T-helper 1 cell treated with Interleukin-12 subunit alpha and Interleukin-12 subunit beta and Interleukin-4 antibody, amounts not matched to agents 30 μg/mL and 1 μg/mL, for 36 hours (primary cell): ENCODE data around the gene FUBP3.
"Not testable (repeated sequence)": the region's sequence is repeated elsewhere in the genome, so short reads cannot be mapped to it uniquely, and the experiment has no call there.

Experiments
- H3K27ac Mint-ChIP-seq: one replicate; pipeline ENCODE4 v1.8.0; 2021; ENCODE audit warnings: mild to moderate bottlenecking, mixed read lengths
- H3K27me3 Mint-ChIP-seq: one replicate; pipeline ENCODE4 v1.8.0; 2021; ENCODE audit warnings: low read depth, mixed read lengths
- H3K36me3 Mint-ChIP-seq: one replicate; pipeline ENCODE4 v1.8.0; 2021; ENCODE audit warnings: low read depth, mixed read lengths
- H3K4me1 Mint-ChIP-seq: one replicate; pipeline ENCODE4 v1.8.0; 2021; ENCODE audit warnings: low read depth, mixed read lengths
- H3K4me3 Mint-ChIP-seq: one replicate; pipeline ENCODE4 v1.8.0; 2021; ENCODE audit warnings: mild to moderate bottlenecking, moderate library complexity, mixed read lengths
- H3K9me3 Mint-ChIP-seq: one replicate; pipeline ENCODE4 v1.8.0; 2021; ENCODE audit warnings: mixed read lengths

Gene FUBP3

GRCh38 chr9:130680836-130681768, 101.7 kb downstream of the FUBP3 start:
- Mint-ChIP-seq H3K27me3 (peaks cover 34% of the 10 kb centered on the region), H3K9me3 (peaks cover 4% of the 10 kb centered on the region), H3K4me1 (peaks cover 4% of the 10 kb centered on the region), H3K36me3 (peaks cover 2% of the 10 kb centered on the region), H3K27ac (no peak overlapping the region), H3K4me3 (peak overlapping the region; percentile 31)

GRCh38 chr9:130681769-130682420, 102.5 kb downstream of the FUBP3 start:
- Mint-ChIP-seq H3K9me3 (peaks cover 4% of the 10 kb centered on the region), H3K27ac (peak overlapping the region; percentile 26), H3K4me3 (peak overlapping the region; percentile 92), H3K27me3 (peaks cover 34% of the 10 kb centered on the region), H3K4me1 (peaks cover 4% of the 10 kb centered on the region), H3K36me3 (peaks cover 2% of the 10 kb centered on the region)

- H3K27me3 Mint-ChIP-seq, result peaks cover 34% of the 10 kb centered on the region
- H3K4me3 Mint-ChIP-seq, result peak overlapping the region; percentile 92
- peaks cover 4% of the 10 kb centered on the region for H3K9me3 Mint-ChIP-seq
- H3K36me3 Mint-ChIP-seq, result peaks cover 2% of the 10 kb centered on the region
- peaks cover 6% of the 10 kb centered on the region for H3K4me1 Mint-ChIP-seq
- H3K27ac Mint-ChIP-seq, result peak overlapping the region; percentile 26
Observed at GRCh38 chr9:130682421-130683121, 103.2 kb downstream of the FUBP3 start.

- Mint-ChIP-seq H3K4me3 (no peak overlapping the region), H3K4me1 (peaks cover 16% of the 10 kb centered on the region), H3K36me3 (peaks cover 2% of the 10 kb centered on the region), H3K27me3 (peaks cover 20% of the 10 kb centered on the region), H3K9me3 (peaks cover 4% of the 10 kb centered on the region), H3K27ac (no peak overlapping the region)
Observed at GRCh38 chr9:130685104-130685503, 105.7 kb downstream of the FUBP3 start.

GRCh38 chr9:130685945-130686344, 106.6 kb downstream of the FUBP3 start:
- not testable (repeated sequence) for H3K36me3 Mint-ChIP-seq, H3K9me3 Mint-ChIP-seq, H3K4me3 Mint-ChIP-seq, H3K27ac Mint-ChIP-seq
- Mint-ChIP-seq H3K4me1 (peaks cover 22% of the 10 kb centered on the region), H3K27me3 (peaks cover 12% of the 10 kb centered on the region)

GRCh38 chr9:130687615-130688014, 108.2 kb downstream of the FUBP3 start:
- H3K4me1 Mint-ChIP-seq, result peaks cover 19% of the 10 kb centered on the region
- H3K4me3 Mint-ChIP-seq, result no peak overlapping the region
- H3K36me3 Mint-ChIP-seq, result no peaks in the 10 kb centered on the region
- H3K27ac Mint-ChIP-seq, result no peak overlapping the region
- H3K27me3 Mint-ChIP-seq, result peaks cover 8% of the 10 kb centered on the region
- H3K9me3 Mint-ChIP-seq, result peaks cover 4% of the 10 kb centered on the region
